Esophagus muscularis mucosa (tissue), 4 donors: ENCODE measurements around the gene MYH7B. TPM values are rescaled to one million over a fixed set of nuclear protein-coding genes. Genes with fewer than 3 reads are reported as not detected.

Experiments used
- DNase-seq: peaks from one replicate; pipeline ENCODE4 v3.0.0-alpha.2; 2017; ENCODE audit errors: extremely low spot score
- H3K27ac ChIP-seq, 4 donors: fragments of 200-600 bp; sonication (generic); replicated peaks in 1 of 4; 1 replicate in 3 of 4; 2 replicates in 1 of 4; pipeline ENCODE4 v1.5.1; 2016 to 2019; ENCODE audit warnings: mild to moderate bottlenecking in 1 of 4
- H3K27me3 ChIP-seq, 4 donors: fragments of 200-600 bp; sonication (generic); one replicate each; pipeline versions ENCODE4 v1.5.1 to v1.6.0; 2016 to 2019
- H3K36me3 ChIP-seq, 4 donors: fragments of 200-600 bp; sonication (generic); one replicate each; pipeline ENCODE4 v1.5.1; 2016 to 2019
- H3K4me1 ChIP-seq, 4 donors: fragments of 200-600 bp; sonication (generic); one replicate each; pipeline ENCODE4 v1.5.1; 2016 to 2019
- H3K4me3 ChIP-seq, 4 donors: fragments of 200-600 bp; sonication (generic); 1 replicate in 2 of 4; 2 replicates in 2 of 4; pipeline ENCODE4 v1.5.1; 2016 to 2019; ENCODE audit warnings: mild to moderate bottlenecking in 4 of 4, moderate library complexity in 1 of 4
- H3K9me3 ChIP-seq, 4 donors: fragments of 200-600 bp; sonication (generic); 1 replicate in 3 of 4; 2 replicates in 1 of 4; pipeline ENCODE4 v1.5.1; 2016 to 2019
- CTCF ChIP-seq, 3 experiments: fragments of 200-600 bp in 2 of 3; fragments of 450-650 bp in 1 of 3; sonication (generic) in 2 of 3; IDR thresholded peaks; one replicate each; pipeline ENCODE4 v1.5.1; 2017 to 2019; ENCODE audit warnings: antibody characterized with exemption in 3 of 3, mild to moderate bottlenecking in 2 of 3, moderate library complexity in 1 of 3
- EP300 ChIP-seq: sonication (generic); formaldehyde crosslinking; IDR thresholded peaks from one replicate; pipeline ENCODE4 v1.6.1; 2017; ENCODE audit warnings: antibody characterized with exemption
- POLR2A ChIP-seq: fragments of 450-650 bp; IDR thresholded peaks from one replicate; pipeline ENCODE4 v1.6.1; 2017; ENCODE audit warnings: antibody characterized with exemption, moderate library complexity, mild to moderate bottlenecking, low read depth
- POLR2AphosphoS5 ChIP-seq, 2 donors: sonication (generic); formaldehyde crosslinking; IDR thresholded peaks; one replicate each; pipeline ENCODE4 v1.6.1; 2017; ENCODE audit warnings: antibody characterized with exemption in 2 of 2
- WGBS: methylation state at CpG from one replicate; pipeline ENCODE4 v1.1.5; 2018; 5-methylcytosine and 5-hydroxymethylcytosine counted together
- intact Hi-C: fragments of 100-400 bp; cut with DNase I; formaldehyde crosslinking; loops from one replicate; pipeline ENCODE4 v1.15.1; 2023
- total RNA-seq, 4 donors: library from RNA; depleted of rRNA; stranded (reverse); fragments of >200 nt; gene quantifications; one replicate each; pipeline versions ENCODE4 v1.1.0 to v1.2.1, GENCODE V29; 2016

Gene MYH7B
- total RNA-seq, 4 donors from 2014 or later: 0.17 to 0.84 (median 0.37) TPM

DNA sequence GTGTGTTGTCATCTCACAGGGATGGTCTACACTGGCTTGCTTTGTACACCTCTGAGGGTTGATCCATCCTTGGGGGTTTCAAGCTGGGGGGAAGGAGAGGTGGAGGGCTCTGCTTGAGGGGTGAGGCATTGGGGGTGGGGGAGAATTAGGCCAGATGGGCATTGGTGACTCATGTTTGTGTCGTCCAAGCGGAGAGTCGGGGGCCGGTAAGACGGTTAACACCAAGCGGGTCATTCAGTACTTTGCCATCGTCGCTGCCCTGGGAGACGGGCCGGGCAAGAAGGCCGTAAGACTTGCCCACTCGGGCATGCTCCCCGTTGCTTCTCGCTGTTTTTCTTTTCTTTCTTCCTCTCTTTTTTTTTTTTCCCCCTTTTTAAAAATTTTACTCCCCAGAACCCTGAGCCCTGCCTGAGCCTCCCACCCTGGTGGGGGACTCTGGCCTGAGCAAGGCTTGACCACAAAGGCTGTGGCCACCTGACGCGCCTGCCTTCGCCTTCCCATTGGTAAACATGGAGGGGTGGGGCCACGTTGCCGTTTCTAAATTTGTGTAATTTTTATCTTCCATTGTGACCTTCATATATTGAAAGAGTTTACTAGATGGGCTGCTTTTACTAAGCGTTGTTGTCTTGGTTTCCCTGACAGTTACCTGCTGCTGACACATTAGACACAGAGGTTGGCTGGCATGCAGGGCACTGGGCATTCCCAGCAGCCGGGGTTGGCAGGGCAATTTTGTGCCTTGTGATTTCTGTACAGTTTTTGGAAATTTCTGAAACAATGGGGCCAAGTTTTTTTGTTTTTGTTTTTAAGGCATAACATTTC, 26.8 kb downstream of the MYH7B start:
- intact Hi-C loops: no loop called here
- Histone ChIP-seq H3K9me3 (no peaks in the 10 kb centered on the region), H3K27me3 (peaks cover 0 to 61% (median 17%) of the 10 kb centered on the region in 4 donors), H3K36me3 (peaks cover 0 to 9% (median 0%) of the 10 kb centered on the region in 4 donors), H3K4me3 (no peak overlapping the region), H3K27ac (no peak overlapping the region), H3K4me1 (peaks cover under 1 to 21% (median 10%) of the 10 kb centered on the region in 4 donors)
- no peak for TF ChIP-seq EP300
- TF ChIP-seq POLR2A: no peak
- TF ChIP-seq CTCF (IDR thresholded peaks at IDR 0.05): no peak
- no peak for TF ChIP-seq POLR2AphosphoS5 (IDR thresholded peaks at IDR 0.05)
- DNase-seq: no peak
- WGBS: 89% methylated on average over 21 of the region's 21 CpGs

GRCh38 chr20:34983089-34983820, 27.6 kb downstream of the MYH7B start:
- no peak for DNase-seq
- Histone ChIP-seq H3K27me3 (peaks cover 0 to 61% (median 17%) of the 10 kb centered on the region in 4 donors), H3K9me3 (no peaks in the 10 kb centered on the region), H3K27ac (no peak overlapping the region), H3K4me1 (peaks cover 8 to 23% (median 14%) of the 10 kb centered on the region in 4 donors), H3K4me3 (no peak overlapping the region), H3K36me3 (peaks cover 0 to 14% (median 0%) of the 10 kb centered on the region in 4 donors)
- intact Hi-C loops: no loop called here
- 44% methylated on average over 5 of the region's 5 CpGs for WGBS
- TF ChIP-seq CTCF (IDR thresholded peaks at IDR 0.05) (no peak), POLR2A (no peak), POLR2AphosphoS5 (IDR thresholded peaks at IDR 0.05) (no peak), EP300 (no peak)

GRCh38 chr20:34983995-34984735, 28.5 kb downstream of the MYH7B start:
- intact Hi-C loops: no loop called here
- TF ChIP-seq POLR2AphosphoS5 (IDR thresholded peaks at IDR 0.05) (no peak), POLR2A (no peak), CTCF (IDR thresholded peaks at IDR 0.05) (no peak), EP300 (no peak)
- no peak overlapping the region for H3K27ac ChIP-seq
- H3K4me3 ChIP-seq: no peak overlapping the region
- peaks cover 0 to 22% (median 0%) of the 10 kb centered on the region in 4 donors for H3K36me3 ChIP-seq
- peaks cover 8 to 23% (median 15%) of the 10 kb centered on the region in 4 donors for H3K4me1 ChIP-seq
- 32% methylated on average over 7 of the region's 14 CpGs for WGBS
- H3K27me3 ChIP-seq: peaks cover 0 to 61% (median 17%) of the 10 kb centered on the region in 4 donors
- H3K9me3 ChIP-seq: no peaks in the 10 kb centered on the region
- no peak for DNase-seq

DNA sequence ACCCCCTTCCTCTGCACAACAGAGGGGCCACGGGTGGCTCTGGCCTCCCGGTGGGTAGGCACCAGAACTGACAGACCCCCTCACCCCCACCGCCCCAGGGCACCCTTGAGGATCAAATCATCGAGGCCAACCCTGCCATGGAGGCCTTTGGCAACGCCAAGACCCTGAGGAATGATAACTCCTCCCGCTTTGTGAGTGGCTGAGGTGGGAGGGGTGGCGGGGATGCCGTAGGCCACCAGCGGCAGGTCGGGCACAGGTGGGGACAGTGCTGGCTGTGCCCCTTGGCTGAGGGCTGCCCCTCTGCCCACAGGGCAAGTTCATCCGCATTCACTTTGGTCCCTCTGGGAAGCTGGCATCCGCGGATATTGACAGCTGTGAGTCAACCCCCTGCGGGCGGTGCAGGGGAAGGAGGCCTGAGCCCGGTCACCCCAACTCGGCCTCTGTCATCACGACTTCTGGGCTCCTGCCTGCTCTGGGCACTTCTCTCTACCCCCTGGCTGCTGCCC, 29.1 kb downstream of the MYH7B start:
- no peaks in the 10 kb centered on the region for H3K9me3 ChIP-seq
- H3K36me3 ChIP-seq: peaks cover 0 to 28% (median 0%) of the 10 kb centered on the region in 4 donors
- peaks cover 8 to 23% (median 15%) of the 10 kb centered on the region in 4 donors for H3K4me1 ChIP-seq
- no peak overlapping the region for H3K27ac ChIP-seq
- H3K27me3 ChIP-seq: peaks cover 0 to 55% (median 17%) of the 10 kb centered on the region in 4 donors
- WGBS: 0% methylated on average over 1 of the region's 18 CpGs
- intact Hi-C loops: no loop called here
- TF ChIP-seq POLR2A (no peak), EP300 (no peak), POLR2AphosphoS5 (IDR thresholded peaks at IDR 0.05) (no peak), CTCF (IDR thresholded peaks at IDR 0.05) (no peak)
- no peak overlapping the region for H3K4me3 ChIP-seq
- no peak for DNase-seq
